ENCODE measurements around the gene BCL2. TPM values are rescaled to one million over a fixed set of nuclear protein-coding genes. Genes with fewer than 3 reads are reported as not detected.

The BCL2 gene
- total RNA-seq, 1 experiment from 2014 or later, result 2.9 TPM

GRCh38 chr18:63199743-63200241, 119.8 kb downstream of the BCL2 start:
- Mint-ChIP-seq H3K36me3 (ENCODE audit: insufficient read depth, unreplicated experiment) (no peaks in the 10 kb centered on the region), H3K4me1 (ENCODE audit: low read depth, unreplicated experiment) (no peaks in the 10 kb centered on the region), H3K27ac (ENCODE audit: unreplicated experiment) (no peak overlapping the region), H3K27me3 (ENCODE audit: unreplicated experiment) (peaks cover 6% of the 10 kb centered on the region), H3K9me3 (ENCODE audit: low read depth, unreplicated experiment) (no peaks in the 10 kb centered on the region), H3K4me3 (ENCODE audit: low read depth, unreplicated experiment) (no peak overlapping the region)
- no peak for DNase-seq
- TF ChIP-seq, protein P1, sequence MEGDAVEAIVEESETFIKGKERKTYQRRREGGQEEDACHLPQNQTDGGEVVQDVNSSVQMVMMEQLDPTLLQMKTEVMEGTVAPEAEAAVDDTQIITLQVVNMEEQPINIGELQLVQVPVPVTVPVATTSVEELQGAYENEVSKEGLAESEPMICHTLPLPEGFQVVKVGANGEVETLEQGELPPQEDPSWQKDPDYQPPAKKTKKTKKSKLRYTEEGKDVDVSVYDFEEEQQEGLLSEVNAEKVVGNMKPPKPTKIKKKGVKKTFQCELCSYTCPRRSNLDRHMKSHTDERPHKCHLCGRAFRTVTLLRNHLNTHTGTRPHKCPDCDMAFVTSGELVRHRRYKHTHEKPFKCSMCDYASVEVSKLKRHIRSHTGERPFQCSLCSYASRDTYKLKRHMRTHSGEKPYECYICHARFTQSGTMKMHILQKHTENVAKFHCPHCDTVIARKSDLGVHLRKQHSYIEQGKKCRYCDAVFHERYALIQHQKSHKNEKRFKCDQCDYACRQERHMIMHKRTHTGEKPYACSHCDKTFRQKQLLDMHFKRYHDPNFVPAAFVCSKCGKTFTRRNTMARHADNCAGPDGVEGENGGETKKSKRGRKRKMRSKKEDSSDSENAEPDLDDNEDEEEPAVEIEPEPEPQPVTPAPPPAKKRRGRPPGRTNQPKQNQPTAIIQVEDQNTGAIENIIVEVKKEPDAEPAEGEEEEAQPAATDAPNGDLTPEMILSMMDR (IDR thresholded peaks at IDR 0.05; ENCODE audit: unreplicated experiment), result no peak
- CTCF ChIA-PET, result no interaction called here
- no TSS peak for BruUV-seq (replicated peaks)
- intact Hi-C loops (cut with micrococcal nuclease; ENCODE audit: unreplicated experiment), result no loop called here

DNA sequence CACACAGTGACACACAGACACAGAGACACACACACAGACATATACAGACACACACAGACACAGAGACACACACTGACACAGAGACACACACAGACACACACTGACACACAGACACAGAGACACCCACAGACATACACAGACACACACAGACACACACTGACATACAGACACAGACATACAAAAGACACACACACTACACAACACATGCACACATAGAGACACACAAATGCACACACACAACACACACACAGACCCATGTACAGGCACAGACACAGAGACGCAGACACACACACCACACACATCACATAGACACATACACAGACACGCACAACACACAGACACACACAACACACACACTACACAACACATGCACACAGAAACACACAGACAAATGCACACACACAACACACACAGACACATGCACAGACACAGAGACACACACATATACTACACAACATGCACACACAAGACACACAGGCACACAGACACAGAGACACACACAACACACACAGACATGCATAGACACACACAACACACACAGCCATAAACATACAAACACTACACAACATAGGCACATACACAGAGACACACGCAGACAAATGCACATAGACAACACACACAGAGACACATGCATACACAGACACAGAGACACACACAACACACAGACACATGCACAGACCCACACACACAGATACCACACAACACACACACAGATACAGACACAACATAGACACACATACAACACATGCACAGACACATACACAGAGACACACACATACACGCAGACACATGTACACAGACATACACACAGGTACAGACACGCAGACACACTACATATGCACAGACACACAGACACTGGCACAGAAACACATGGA, 120.5 kb downstream of the BCL2 start:
- Mint-ChIP-seq H3K4me1 (ENCODE audit: low read depth, unreplicated experiment) (no peaks in the 10 kb centered on the region), H3K27me3 (ENCODE audit: unreplicated experiment) (no peaks in the 10 kb centered on the region), H3K9me3 (ENCODE audit: low read depth, unreplicated experiment) (no peaks in the 10 kb centered on the region), H3K36me3 (ENCODE audit: insufficient read depth, unreplicated experiment) (no peaks in the 10 kb centered on the region), H3K4me3 (ENCODE audit: low read depth, unreplicated experiment) (no peak overlapping the region), H3K27ac (ENCODE audit: unreplicated experiment) (no peak overlapping the region)
- intact Hi-C loops (cut with micrococcal nuclease; ENCODE audit: unreplicated experiment), result no loop called here
- CTCF ChIA-PET, result no interaction called here
- no TSS peak for BruUV-seq (replicated peaks)
- DNase-seq, result no peak
- TF ChIP-seq, protein P1 (IDR thresholded peaks at IDR 0.05; ENCODE audit: unreplicated experiment), result no peak

GRCh38 chr18:63198098-63198760, 121.3 kb downstream of the BCL2 start:
- H3K36me3 Mint-ChIP-seq (ENCODE audit: insufficient read depth, unreplicated experiment), result no peaks in the 10 kb centered on the region
- no peak overlapping the region for H3K27ac Mint-ChIP-seq (ENCODE audit: unreplicated experiment)
- CTCF ChIA-PET, result no interaction called here
- BruUV-seq (replicated peaks), result no TSS peak
- H3K4me1 Mint-ChIP-seq (ENCODE audit: low read depth, unreplicated experiment), result no peaks in the 10 kb centered on the region
- H3K4me3 Mint-ChIP-seq (ENCODE audit: low read depth, unreplicated experiment), result no peak overlapping the region
- H3K27me3 Mint-ChIP-seq (ENCODE audit: unreplicated experiment), result no peaks in the 10 kb centered on the region
- intact Hi-C loops (cut with micrococcal nuclease; ENCODE audit: unreplicated experiment), result no loop called here
- DNase-seq, result no peak
- TF ChIP-seq, protein P1 (IDR thresholded peaks at IDR 0.05; ENCODE audit: unreplicated experiment), result no peak
- H3K9me3 Mint-ChIP-seq (ENCODE audit: low read depth, unreplicated experiment), result no peaks in the 10 kb centered on the region

GRCh38 chr18:63197246-63197869, 122.2 kb downstream of the BCL2 start:
- no peaks in the 10 kb centered on the region for H3K4me1 Mint-ChIP-seq (ENCODE audit: low read depth, unreplicated experiment)
- no peak overlapping the region for H3K27ac Mint-ChIP-seq (ENCODE audit: unreplicated experiment)
- H3K36me3 Mint-ChIP-seq (ENCODE audit: insufficient read depth, unreplicated experiment), result no peaks in the 10 kb centered on the region
- no peaks in the 10 kb centered on the region for H3K9me3 Mint-ChIP-seq (ENCODE audit: low read depth, unreplicated experiment)
- TF ChIP-seq, protein P1 (IDR thresholded peaks at IDR 0.05; ENCODE audit: unreplicated experiment), result no peak
- no peak for DNase-seq
- H3K4me3 Mint-ChIP-seq (ENCODE audit: low read depth, unreplicated experiment), result no peak overlapping the region
- intact Hi-C loops (cut with micrococcal nuclease; ENCODE audit: unreplicated experiment), result no loop called here
- CTCF ChIA-PET, result no interaction called here
- H3K27me3 Mint-ChIP-seq (ENCODE audit: unreplicated experiment), result no peaks in the 10 kb centered on the region
- no TSS peak for BruUV-seq (replicated peaks)

All from Calu3 (cell line).